ENCODE results near the gene TRPM2.

- TF ChIP-seq, protein P1, sequence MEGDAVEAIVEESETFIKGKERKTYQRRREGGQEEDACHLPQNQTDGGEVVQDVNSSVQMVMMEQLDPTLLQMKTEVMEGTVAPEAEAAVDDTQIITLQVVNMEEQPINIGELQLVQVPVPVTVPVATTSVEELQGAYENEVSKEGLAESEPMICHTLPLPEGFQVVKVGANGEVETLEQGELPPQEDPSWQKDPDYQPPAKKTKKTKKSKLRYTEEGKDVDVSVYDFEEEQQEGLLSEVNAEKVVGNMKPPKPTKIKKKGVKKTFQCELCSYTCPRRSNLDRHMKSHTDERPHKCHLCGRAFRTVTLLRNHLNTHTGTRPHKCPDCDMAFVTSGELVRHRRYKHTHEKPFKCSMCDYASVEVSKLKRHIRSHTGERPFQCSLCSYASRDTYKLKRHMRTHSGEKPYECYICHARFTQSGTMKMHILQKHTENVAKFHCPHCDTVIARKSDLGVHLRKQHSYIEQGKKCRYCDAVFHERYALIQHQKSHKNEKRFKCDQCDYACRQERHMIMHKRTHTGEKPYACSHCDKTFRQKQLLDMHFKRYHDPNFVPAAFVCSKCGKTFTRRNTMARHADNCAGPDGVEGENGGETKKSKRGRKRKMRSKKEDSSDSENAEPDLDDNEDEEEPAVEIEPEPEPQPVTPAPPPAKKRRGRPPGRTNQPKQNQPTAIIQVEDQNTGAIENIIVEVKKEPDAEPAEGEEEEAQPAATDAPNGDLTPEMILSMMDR (IDR thresholded peaks at IDR 0.05 in 2 of 3, conservative IDR thresholded peaks at IDR 0.05 in 1 of 3; ENCODE audit: borderline replicate concordance in 1 of 3, insufficient read depth in 1 of 3, low read depth in 2 of 3, low read length in 2 of 3): no peak
- TF ChIP-seq EZH2 (IDR thresholded peaks at IDR 0.05): no peak
- TF ChIP-seq ZNF274 (IDR thresholded peaks at IDR 0.05; ENCODE audit: low read depth, low read length): no peak
- no peak for TF ChIP-seq YY1 (IDR thresholded peaks at IDR 0.05; ENCODE audit: extremely low read depth, insufficient replicate concordance, low read depth, low read length)
- TF ChIP-seq REST (IDR thresholded peaks at IDR 0.05; ENCODE audit: low read depth): no peak
- TF ChIP-seq FOSL1 (IDR thresholded peaks at IDR 0.05; ENCODE audit: low read depth): no peak
Measured at GRCh38 chr21:44331209-44331608, 22.2 kb upstream of the TRPM2 start.
